K562 (cell line): Measurements from ENCODE around the gene YJEFN3. TPM values are rescaled to one million over a fixed set of nuclear protein-coding genes. Genes with fewer than 3 reads are reported as not detected.

ENCODE experiments used
- ATAC-seq: fragments of 200-7000 bp; cut with Tn5 transposase; 3 replicates; pipeline ENCODE4 v1.9.1; 2020; ENCODE audit warnings: moderate library complexity
- BruUV-seq: library from RNA; stranded (reverse); fragments of 400-500 nt; replicated peaks from 2 replicates; lab custom pipeline; 2021; lab: Mats Ljungman, UMichigan
- CTCF ChIA-PET: fragments of 300-600 bp; formaldehyde crosslinking; extraction: SDS; loops from one replicate; lab custom pipeline; 2021; ENCODE audit warnings: low intra/inter-chr PET ratio; lab: Yijun Ruan, JAX
- POLR2A ChIA-PET: fragments of 300-600, 350-650 bp; sonication (Branson Sonifier 250); formaldehyde crosslinking; extraction: SDS; loops from one replicate; lab custom pipeline; 2021; ENCODE audit warnings: antibody characterized with exemption, inconsistent platforms; lab: Yijun Ruan, JAX
- DNase-seq, 4 experiments: peaks; one replicate each; pipeline versions ENCODE4 v3.0.0 to v3.0.0-alpha.2; 2011 to 2018; ENCODE audit warnings: low spot score in 3 of 4, mixed read lengths in 3 of 4; ENCODE audit errors: extremely low read depth in 1 of 4
- FAIRE-seq: peaks from 2 replicates; lab custom pipeline; 2011; peaks lifted over from hg19 to GRCh38; lab: Jason Lieb, UNC
- H2AFZ ChIP-seq: 2 replicates; pipeline ENCODE4 v1.6.0; 2011; ENCODE audit warnings: low read depth, low read length, control low read depth, inconsistent platforms
- H3K27ac ChIP-seq: fragments of 200-600 bp; 3 replicates; pipeline ENCODE4 v1.8.0; 2011; ENCODE audit warnings: low read depth, mild to moderate bottlenecking, control low read depth, inconsistent platforms, low read length, moderate library complexity, mixed read lengths; ENCODE audit errors: extremely low read depth
- H3K27me3 ChIP-seq, 2 experiments: fragments of 300-600 bp in 1 of 2; 2 replicates in 1 of 2; 3 replicates in 1 of 2; pipeline versions ENCODE4 v1.6.0 to v1.8.0; 2011; ENCODE audit warnings: inconsistent platforms in 2 of 2, low read length in 2 of 2, mild to moderate bottlenecking in 1 of 2, mixed read lengths in 1 of 2, moderate library complexity in 1 of 2; ENCODE audit not compliant: control insufficient read depth in 2 of 2, insufficient read depth in 2 of 2
- H3K36me3 ChIP-seq: fragments of 300-600 bp; 3 replicates; pipeline ENCODE4 v1.8.0; 2011; ENCODE audit warnings: mild to moderate bottlenecking, low read length, inconsistent platforms; ENCODE audit not compliant: control insufficient read depth, insufficient read depth
- H3K4me1 ChIP-seq, 2 experiments: fragments of 200-600 bp in 1 of 2; replicated peaks in 1 of 2; 2 replicates in 1 of 2; 3 replicates in 1 of 2; pipeline versions ENCODE4 v1.5.1 to v1.8.0; 2011; ENCODE audit warnings: inconsistent platforms in 2 of 2, low read length in 2 of 2, mild to moderate bottlenecking in 1 of 2, mixed read lengths in 1 of 2, moderate library complexity in 1 of 2; ENCODE audit not compliant: control insufficient read depth in 2 of 2, insufficient read depth in 2 of 2
- H3K4me2 ChIP-seq: 2 replicates; pipeline ENCODE4 v1.6.1; 2011; ENCODE audit warnings: low read length, control low read depth, inconsistent platforms, mixed read lengths; ENCODE audit not compliant: insufficient read depth
- H3K4me3 ChIP-seq: fragments of 200-600 bp; sonication (generic), shearing (Covaris generic); 2 replicates; pipeline ENCODE4 v1.5.1; 2016; ENCODE audit warnings: control low read depth, inconsistent platforms
- H3K79me2 ChIP-seq: fragments of 200-600 bp; 3 replicates; pipeline ENCODE4 v1.8.0; 2011; ENCODE audit warnings: low read length, inconsistent platforms; ENCODE audit not compliant: control insufficient read depth, insufficient read depth
- H3K9ac ChIP-seq, 2 experiments: 2 replicates each; pipeline versions ENCODE4 v1.6.0 to v1.6.1; 2011; ENCODE audit warnings: low read depth in 2 of 2, low read length in 2 of 2, control low read depth in 1 of 2, inconsistent platforms in 1 of 2, mild to moderate bottlenecking in 1 of 2, mixed read lengths in 1 of 2; ENCODE audit not compliant: insufficient read depth in 1 of 2
- H3K9me1 ChIP-seq: one replicate; pipeline ENCODE4 v1.6.0; 2011; ENCODE audit warnings: inconsistent platforms, mild to moderate bottlenecking, low read length, moderate library complexity; ENCODE audit not compliant: control insufficient read depth, insufficient read depth
- H3K9me3 ChIP-seq: replicated peaks from 2 replicates; pipeline ENCODE4 v1.5.1; 2011; ENCODE audit warnings: low read depth, low read length, inconsistent platforms; ENCODE audit not compliant: control insufficient read depth, insufficient read depth
- H4K20me1 ChIP-seq: replicated peaks from 2 replicates; pipeline ENCODE4 v1.6.1; 2011; ENCODE audit warnings: low read length, inconsistent platforms, mixed read lengths; ENCODE audit not compliant: control insufficient read depth, insufficient read depth
- ZNF707 ChIP-seq: fragments of 250-450 bp; sonication (Bioruptor Pico); conservative IDR thresholded peaks from 2 replicates; pipeline ENCODE4 v1.8.0; 2022; ENCODE audit warnings: inconsistent platforms, mild to moderate bottlenecking, moderate library complexity
- WGBS: fragments of 100-300 bp; shearing (Covaris generic); methylation state at CpG from one replicate; pipeline ENCODE4 v1.1.6; 2016; ENCODE audit warnings: low coverage, mixed read lengths; ENCODE audit not compliant: insufficient coverage; ENCODE audit errors: missing lambda C conversion rate; 5-methylcytosine and 5-hydroxymethylcytosine counted together
- in situ Hi-C: fragments of 300-500 bp; cut with MboI; formaldehyde crosslinking; loops from 4 replicates; pipeline ENCODE4 v1.15.0; 2018; ENCODE audit warnings: inconsistent platforms, mixed read lengths
- intact Hi-C: fragments of 100-400 bp; cut with micrococcal nuclease; formaldehyde crosslinking; loops from 2 replicates; pipeline ENCODE4 v1.14.2; 2022
- polyA plus RNA-seq, 8 experiments: library from polyadenylated mRNA; depleted of rRNA in 4 of 8; stranded (reverse) in 5 of 8; unstranded in 3 of 8; fragments of >200 nt; fragmentation: Nextera tagmentation in 2 of 8; fragmentation: Illumina TruSeq in 1 of 8; extraction: Ambion mirVana in 2 of 8; extraction: Trizol in 1 of 8; gene quantifications; 2 replicates each; pipeline versions ENCODE4 v1.2.1 to v1.2.3, GENCODE V29; 2011 to 2014; ENCODE audit warnings: inconsistent platforms in 1 of 8, missing spikeins in 1 of 8
- total RNA-seq, 7 experiments: library from RNA; depleted of rRNA in 6 of 7; stranded (reverse); fragments of >200 nt in 6 of 7; fragmentation: Illumina TruSeq in 2 of 7; extraction: Trizol in 2 of 7; gene quantifications; 2 replicates each; pipeline versions ENCODE4 v1.2.1 to v1.2.3, GENCODE V29; 2011 to 2021; ENCODE audit warnings: low replicate concordance in 1 of 7
- TF ChIP-seq, protein P1 (sequence below): sonication (generic); formaldehyde crosslinking; IDR thresholded peaks from 2 replicates; pipeline ENCODE4 v1.8.1; 2023; ENCODE audit warnings: mild to moderate bottlenecking, missing genetic modification reagents

YJEFN3 gene
- total and polyA plus RNA-seq, 9 of the 15 experiments (the other 6 are each of a cell fraction or from before 2014, with no cell fraction given), result 0.04 to 5.8 (median 1.3) TPM; not detected in 1

DNA sequence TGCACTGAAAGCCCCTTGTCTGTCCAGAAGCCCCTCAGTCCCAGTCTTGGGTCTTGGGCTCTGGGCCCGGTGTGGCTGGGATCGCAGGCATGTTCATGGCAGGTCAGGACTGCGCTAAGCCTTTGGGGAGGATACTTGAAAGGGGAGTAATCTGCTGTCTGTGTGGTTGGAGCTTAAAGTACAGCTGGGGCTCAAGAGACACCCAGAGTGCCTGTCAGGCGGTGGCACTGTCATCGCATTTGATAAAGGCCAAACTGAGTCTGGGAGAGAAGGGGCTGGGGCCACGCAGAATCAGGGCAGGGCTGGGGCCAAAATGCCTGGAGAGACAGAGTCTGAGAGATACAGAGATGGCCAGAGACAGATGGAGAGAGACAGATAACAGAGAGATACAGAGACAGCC lies 5.1 kb downstream of the YJEFN3 start:
- Histone ChIP-seq H3K4me3 (no peak overlapping the region), H3K9me3 (no peaks in the 10 kb centered on the region), H3K9me1 (peaks cover 3% of the 10 kb centered on the region), H4K20me1 (0 out of 2 replicates have a peak, but pooled peaks cover 10% of the 10 kb centered on the region), H3K4me1 (peaks cover 5 to 32% of the 10 kb centered on the region in 2 experiments), H3K4me2 (no peak overlapping the region), H3K36me3 (peaks cover 11% of the 10 kb centered on the region; the same call in 2 of the 3 replicates), H3K27me3 (no peaks in the 10 kb centered on the region), H2AFZ (no peak overlapping the region), H3K27ac (no peak overlapping the region), H3K79me2 (no peaks in the 10 kb centered on the region), H3K9ac (no peak overlapping the region)
- in situ Hi-C loops (loop anchor here (25.0 kb wide), 1 partner anchor 103 kb away; the partner anchor contains the start of genes GMIP and LPAR2), intact Hi-C loops (loop anchor here (2.0 kb wide), 2 partner anchors 109 to 425 kb away; partner anchors contain the start of gene GMIP)
- ChIA-PET CTCF (interaction anchor here (0.5 to 3.2 kb wide), 2 partner anchors 110 to 367 kb away, joined by 4 to 30 read pairs; partner anchors contain the start of genes GMIP and ZNF93), POLR2A (interaction anchor here (0.5 to 0.6 kb wide), 2 partner anchors 103 to 128 kb away, joined by 3 read pairs; no protein-coding TSS in a partner anchor)
- no peak for TF ChIP-seq ZNF707
- TF ChIP-seq, protein P1, sequence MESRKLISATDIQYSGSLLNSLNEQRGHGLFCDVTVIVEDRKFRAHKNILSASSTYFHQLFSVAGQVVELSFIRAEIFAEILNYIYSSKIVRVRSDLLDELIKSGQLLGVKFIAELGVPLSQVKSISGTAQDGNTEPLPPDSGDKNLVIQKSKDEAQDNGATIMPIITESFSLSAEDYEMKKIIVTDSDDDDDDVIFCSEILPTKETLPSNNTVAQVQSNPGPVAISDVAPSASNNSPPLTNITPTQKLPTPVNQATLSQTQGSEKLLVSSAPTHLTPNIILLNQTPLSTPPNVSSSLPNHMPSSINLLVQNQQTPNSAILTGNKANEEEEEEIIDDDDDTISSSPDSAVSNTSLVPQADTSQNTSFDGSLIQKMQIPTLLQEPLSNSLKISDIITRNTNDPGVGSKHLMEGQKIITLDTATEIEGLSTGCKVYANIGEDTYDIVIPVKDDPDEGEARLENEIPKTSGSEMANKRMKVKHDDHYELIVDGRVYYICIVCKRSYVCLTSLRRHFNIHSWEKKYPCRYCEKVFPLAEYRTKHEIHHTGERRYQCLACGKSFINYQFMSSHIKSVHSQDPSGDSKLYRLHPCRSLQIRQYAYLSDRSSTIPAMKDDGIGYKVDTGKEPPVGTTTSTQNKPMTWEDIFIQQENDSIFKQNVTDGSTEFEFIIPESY (CRISPR knock-in tag), result peak; percentile 44; the same call in 1 of the 2 replicates
- BruUV-seq, result no TSS peak
- DNase-seq (no peak), FAIRE-seq (peak; percentile 56), ATAC-seq (no peak)
- WGBS, result 65% methylated on average over 6 of the region's 6 CpGs
